ENCODE data around the gene EPB41L4B. TPM values are rescaled to one million over a fixed set of nuclear protein-coding genes. Genes with fewer than 3 reads are reported as not detected.

The EPB41L4B gene
- total and polyA plus RNA-seq, 2 of the 13 experiments (the other 11 are each of a cell fraction or from before 2014, with no cell fraction given): 17.6 to 22.1 TPM

GRCh38 chr9:109277451-109277850 is 43.4 kb downstream of the EPB41L4B start (continued):
- TF ChIP-seq ZNF407 (CRISPR knock-in tag; IDR thresholded peaks at IDR 0.05; ENCODE audit: not compliant biosample characterization): peak; percentile 60
- no peak for TF ChIP-seq E2F5 (CRISPR knock-in tag; conservative IDR thresholded peaks at IDR 0.05)
- no peak for TF ChIP-seq CHD2 (IDR thresholded peaks at IDR 0.05; ENCODE audit: low read depth, low read length)
- peak; percentile 42; the same call in 1 of the 2 replicates for TF ChIP-seq NCOA2 (CRISPR knock-in tag; IDR thresholded peaks at IDR 0.05)
- peak; percentile 82 for TF ChIP-seq TFE3 (CRISPR knock-in tag; IDR thresholded peaks at IDR 0.05)
- peak; percentile 52; the same call in 1 of the 2 replicates for TF ChIP-seq MEIS2 (CRISPR knock-in tag; IDR thresholded peaks at IDR 0.05)
- TF ChIP-seq HOMEZ (CRISPR knock-in tag; IDR thresholded peaks at IDR 0.05; ENCODE audit: low read depth): peak; percentile 66
- no peak for TF ChIP-seq SRSF1 (optimal IDR thresholded peaks at IDR 0.05; ENCODE audit: low read depth, low read length)
- TF ChIP-seq UBTF (CRISPR knock-in tag; IDR thresholded peaks at IDR 0.05): peak; percentile 65
- TF ChIP-seq RAD51 (IDR thresholded peaks at IDR 0.05; ENCODE audit: borderline replicate concordance): no peak
- no peak for TF ChIP-seq FOXO4 (CRISPR knock-in tag; conservative IDR thresholded peaks at IDR 0.05)
- TF ChIP-seq KLF13 (CRISPR knock-in tag; IDR thresholded peaks at IDR 0.05): no peak

Measured in HepG2 (cell line).